Measurements from ENCODE around the gene UBASH3B. TPM values are rescaled to one million over a fixed set of nuclear protein-coding genes. Genes with fewer than 3 reads are reported as not detected.
"Not testable (repeated sequence)": the region's sequence is repeated elsewhere in the genome, so short reads cannot be mapped to it uniquely, and the experiment has no call there.

Gene UBASH3B
- 1 to 10 TPM; 3.4 to 3.5 TPM for total RNA-seq

DNA sequence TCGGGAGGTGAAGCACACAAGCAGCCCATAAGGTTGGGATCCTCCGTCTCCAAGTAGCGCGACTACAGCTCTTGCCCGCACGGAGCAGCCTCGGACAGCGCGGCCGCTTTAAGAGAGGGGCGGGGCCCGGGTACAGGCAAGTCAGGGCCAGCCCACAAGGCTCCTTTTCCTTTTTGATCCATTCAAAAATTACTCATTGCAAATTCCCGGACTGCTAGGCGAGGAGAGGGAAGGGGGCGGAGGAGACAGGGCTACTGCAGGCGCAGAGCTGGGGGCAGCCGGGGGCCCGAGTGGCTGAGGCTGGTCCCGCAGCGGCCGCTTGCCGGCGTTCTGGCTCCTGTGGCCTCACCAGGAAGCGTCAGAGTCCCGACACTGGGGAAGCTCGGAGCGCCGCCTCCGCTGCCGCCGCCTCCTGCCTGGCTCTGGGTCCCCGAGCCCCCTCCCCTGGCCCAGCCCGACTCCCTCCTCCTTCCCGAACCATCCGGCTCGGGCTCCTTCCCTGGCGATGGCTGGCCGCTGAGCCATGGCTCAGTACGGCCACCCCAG is at the start of gene UBASH3B:
Gene UBASH3B, plus strand, starts transcription at position 196 of the 546 bp plus-strand sequence. Its CDS starts 328 bp downstream, at position 524.
- no peaks in the 10 kb centered on the region for H3K9me3 Mint-ChIP-seq
- peak; percentile 86 to 88 for ATAC-seq
- DNase-seq (ENCODE audit: low spot score) = peak; percentile 75
- peak within 1 kb of the TSS; percentile 95 for H3K4me3 Mint-ChIP-seq
- H3K27me3 Mint-ChIP-seq = peaks cover 8 to 10% of the 10 kb centered on the region in 2 donors
- H3K36me3 Mint-ChIP-seq = no peaks in the 10 kb centered on the region
- peak within 1 kb of the TSS; percentile 26 to 81 for H3K27ac Mint-ChIP-seq
- peaks cover 20 to 27% of the 10 kb centered on the region in 2 donors for H3K4me1 Mint-ChIP-seq (ENCODE audit: low read depth in 2 of 2)

DNA sequence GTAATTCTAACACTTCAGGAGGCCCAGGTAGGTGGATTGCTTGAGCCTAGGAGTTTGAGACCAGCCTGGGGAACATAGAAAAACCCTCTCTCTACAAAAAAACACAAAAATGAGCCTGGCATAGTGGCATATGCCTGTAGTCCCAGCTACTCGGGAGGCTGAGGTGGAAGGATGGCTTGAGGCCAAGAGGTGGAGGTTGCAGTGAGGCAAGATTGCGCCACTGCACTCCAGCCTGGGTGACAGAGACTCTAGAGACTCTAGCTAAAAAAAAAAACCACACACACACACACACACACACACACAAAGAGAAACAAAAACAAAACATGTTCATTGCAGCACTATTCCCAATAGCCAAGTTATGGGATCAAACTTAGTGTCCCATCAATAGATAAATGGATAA is 48.4 kb upstream of the UBASH3B start:
- ATAC-seq; H3K4me3 Mint-ChIP-seq; H3K36me3 Mint-ChIP-seq; H3K4me1 Mint-ChIP-seq (ENCODE audit: low read depth in 2 of 2); DNase-seq (ENCODE audit: low spot score); H3K9me3 Mint-ChIP-seq; H3K27ac Mint-ChIP-seq: not testable (repeated sequence)
- peaks cover 8 to 10% of the 10 kb centered on the region in 2 donors for H3K27me3 Mint-ChIP-seq

GRCh38 chr11:122612123-122612824 is 43.2 kb upstream of the UBASH3B start:
- Mint-ChIP-seq H3K36me3 (no peaks in the 10 kb centered on the region), H3K27ac (no peak overlapping the region), H3K9me3 (no peaks in the 10 kb centered on the region), H3K4me3 (no peak overlapping the region), H3K4me1 (ENCODE audit: low read depth in 2 of 2) (no peaks in the 10 kb centered on the region), H3K27me3 (peaks cover 10 to 11% of the 10 kb centered on the region in 2 donors)
- no peak for DNase-seq (ENCODE audit: low spot score)
- no peak for ATAC-seq

DNA sequence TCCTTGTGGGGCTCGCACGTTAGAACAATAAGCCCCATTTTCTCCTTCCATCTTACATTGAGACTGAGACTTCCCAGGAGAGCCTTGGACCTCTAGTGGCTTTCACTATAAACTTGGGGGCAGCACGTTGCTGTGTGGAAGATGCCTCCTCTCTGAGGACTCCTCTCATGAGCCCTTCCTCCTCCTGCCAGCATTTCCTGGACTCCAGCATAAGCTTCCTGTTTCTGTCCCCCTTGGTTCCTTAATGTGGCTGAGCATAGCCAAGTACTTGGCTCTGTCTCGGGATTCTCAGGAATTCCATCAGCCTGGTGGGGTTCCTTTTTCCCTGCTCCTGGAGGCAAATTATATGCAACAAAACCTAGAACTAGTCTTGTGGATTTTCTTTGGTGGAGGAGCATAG is 38.8 kb upstream of the UBASH3B start:
- DNase-seq (ENCODE audit: low spot score) (no peak), ATAC-seq (no peak)
- no peaks in the 10 kb centered on the region for H3K9me3 Mint-ChIP-seq
- no peak overlapping the region for H3K4me3 Mint-ChIP-seq
- H3K27ac Mint-ChIP-seq = no peak overlapping the region
- no peaks in the 10 kb centered on the region for H3K4me1 Mint-ChIP-seq (ENCODE audit: low read depth in 2 of 2)
- H3K27me3 Mint-ChIP-seq = peaks cover 6% of the 10 kb centered on the region in 2 donors
- no peaks in the 10 kb centered on the region for H3K36me3 Mint-ChIP-seq

GRCh38 chr11:122617297-122617696 is 38.2 kb upstream of the UBASH3B start:
- Mint-ChIP-seq H3K36me3 (no peaks in the 10 kb centered on the region), H3K27ac (no peak overlapping the region), H3K4me1 (ENCODE audit: low read depth in 2 of 2) (no peaks in the 10 kb centered on the region), H3K4me3 (no peak overlapping the region), H3K9me3 (no peaks in the 10 kb centered on the region), H3K27me3 (peaks cover 7 to 8% of the 10 kb centered on the region in 2 donors)
- no peak for ATAC-seq
- DNase-seq (ENCODE audit: low spot score) = no peak

- H3K9me3 Mint-ChIP-seq = no peaks in the 10 kb centered on the region
- H3K36me3 Mint-ChIP-seq = no peaks in the 10 kb centered on the region
- DNase-seq (ENCODE audit: low spot score) (no peak), ATAC-seq (no peak)
- H3K27me3 Mint-ChIP-seq = peaks cover 8 to 13% of the 10 kb centered on the region in 2 donors
- no peaks in the 10 kb centered on the region for H3K4me1 Mint-ChIP-seq (ENCODE audit: low read depth in 2 of 2)
- H3K4me3 Mint-ChIP-seq = no peak overlapping the region
- no peak overlapping the region for H3K27ac Mint-ChIP-seq
Observed at GRCh38 chr11:122617926-122618325, 37.6 kb upstream of the UBASH3B start.

DNA sequence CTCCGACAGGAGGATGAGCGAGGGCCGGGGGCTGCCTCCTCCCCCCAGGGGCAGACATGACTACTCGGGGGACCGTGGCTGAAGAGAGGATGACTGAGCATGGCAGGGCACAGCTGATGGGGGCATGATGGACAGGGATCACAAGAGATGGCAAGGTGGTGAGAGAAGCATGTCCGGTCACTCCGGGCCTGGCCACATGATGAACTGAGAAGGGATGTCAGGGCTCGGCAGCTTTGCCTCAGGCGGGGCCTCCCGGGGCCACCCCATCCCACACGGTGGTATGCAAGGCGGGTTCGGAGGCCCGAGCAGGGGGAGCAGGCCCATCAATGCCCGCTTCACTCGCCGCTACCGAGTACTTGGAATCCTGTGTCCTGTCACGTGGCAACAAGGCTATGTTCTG is 36.6 kb upstream of the UBASH3B start:
- Mint-ChIP-seq H3K36me3 (no peaks in the 10 kb centered on the region), H3K9me3 (no peaks in the 10 kb centered on the region), H3K4me1 (ENCODE audit: low read depth in 2 of 2) (no peaks in the 10 kb centered on the region), H3K27ac (no peak overlapping the region), H3K4me3 (no peak overlapping the region), H3K27me3 (peaks cover 11 to 13% of the 10 kb centered on the region in 2 donors)
- ATAC-seq = no peak
- DNase-seq (ENCODE audit: low spot score) = no peak

- no peak overlapping the region for H3K4me3 Mint-ChIP-seq
- no peak overlapping the region for H3K27ac Mint-ChIP-seq
- no peak for DNase-seq (ENCODE audit: low spot score)
- H3K27me3 Mint-ChIP-seq = peaks cover 12 to 13% of the 10 kb centered on the region in 2 donors
- H3K36me3 Mint-ChIP-seq = no peaks in the 10 kb centered on the region
- H3K9me3 Mint-ChIP-seq = no peaks in the 10 kb centered on the region
- no peaks in the 10 kb centered on the region for H3K4me1 Mint-ChIP-seq (ENCODE audit: low read depth in 2 of 2)
- no peak for ATAC-seq
Observed at GRCh38 chr11:122619757-122620156, 35.8 kb upstream of the UBASH3B start.

DNA sequence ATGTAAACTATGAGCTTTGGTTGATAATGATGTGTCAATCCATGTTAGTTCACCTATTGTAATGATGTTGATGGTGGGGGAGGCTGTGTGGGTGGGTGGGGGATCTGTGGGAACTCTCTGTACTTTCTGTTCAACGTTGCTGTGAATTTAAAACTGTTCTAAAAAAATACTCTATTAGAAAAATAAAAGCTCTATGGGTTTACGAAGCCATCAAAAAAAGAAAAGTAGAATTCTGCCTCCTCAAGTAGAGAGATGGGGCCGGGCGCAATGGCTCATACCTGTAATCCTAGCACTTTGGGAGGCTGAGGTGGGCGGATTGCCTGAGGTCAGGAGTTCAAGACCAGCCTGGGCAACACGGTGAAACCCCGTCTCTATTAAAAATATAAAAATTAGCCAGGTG is 30.0 kb upstream of the UBASH3B start:
- ATAC-seq; H3K4me3 Mint-ChIP-seq; H3K9me3 Mint-ChIP-seq; DNase-seq (ENCODE audit: low spot score); H3K4me1 Mint-ChIP-seq (ENCODE audit: low read depth in 2 of 2); H3K27ac Mint-ChIP-seq; H3K27me3 Mint-ChIP-seq; H3K36me3 Mint-ChIP-seq: not testable (repeated sequence)

- no peak for DNase-seq (ENCODE audit: low spot score)
- Mint-ChIP-seq H3K36me3 (no peaks in the 10 kb centered on the region), H3K27me3 (peaks cover 7 to 8% of the 10 kb centered on the region in 2 donors), H3K9me3 (no peaks in the 10 kb centered on the region), H3K4me1 (ENCODE audit: low read depth in 2 of 2) (peaks cover 0 to 4% of the 10 kb centered on the region in 2 donors), H3K27ac (no peak overlapping the region), H3K4me3 (no peak overlapping the region)
- no peak for ATAC-seq
Observed at GRCh38 chr11:122625976-122626665, 29.4 kb upstream of the UBASH3B start.

DNA sequence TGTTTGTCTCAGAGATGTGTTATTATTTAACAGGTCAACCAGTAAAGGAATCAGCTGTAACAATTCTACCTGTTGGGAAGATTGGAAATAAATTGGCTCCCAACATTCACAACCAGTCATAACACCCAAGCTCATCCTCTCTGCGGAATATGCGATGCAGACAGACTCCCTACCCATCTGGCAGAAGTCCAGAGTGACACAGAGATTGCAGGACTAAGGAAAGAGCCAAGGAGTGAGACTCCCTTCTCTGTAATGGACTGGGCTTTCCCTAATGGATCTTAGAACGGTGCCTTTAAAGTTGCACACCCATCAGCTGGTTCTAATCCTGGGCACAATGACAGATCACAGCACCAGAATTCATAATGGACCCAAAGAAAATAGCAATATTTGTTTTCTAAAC is 27.8 kb upstream of the UBASH3B start:
- H3K36me3 Mint-ChIP-seq = no peaks in the 10 kb centered on the region

GRCh38 chr11:122628810-122629555 is 26.5 kb upstream of the UBASH3B start:
- no peak overlapping the region for H3K27ac Mint-ChIP-seq

More for the DNA sequence above, 27.8 kb upstream of the UBASH3B start:
- Mint-ChIP-seq H3K4me3 (no peak overlapping the region), H3K27me3 (peaks cover 2 to 6% of the 10 kb centered on the region in 2 donors), H3K4me1 (ENCODE audit: low read depth in 2 of 2) (peaks cover 0 to 4% of the 10 kb centered on the region in 2 donors), H3K9me3 (no peaks in the 10 kb centered on the region), H3K27ac (no peak overlapping the region)
- DNase-seq (ENCODE audit: low spot score) (no peak), ATAC-seq (no peak)

GRCh38 chr11:122632181-122632824 is 23.2 kb upstream of the UBASH3B start:
- Mint-ChIP-seq H3K27me3 (peaks cover 0 to 2% of the 10 kb centered on the region in 2 donors), H3K4me1 (ENCODE audit: low read depth in 2 of 2) (peaks cover 0 to 4% of the 10 kb centered on the region in 2 donors), H3K27ac (no peak overlapping the region), H3K9me3 (no peaks in the 10 kb centered on the region), H3K4me3 (no peak overlapping the region), H3K36me3 (no peaks in the 10 kb centered on the region)
- ATAC-seq (no peak), DNase-seq (ENCODE audit: low spot score) (no peak)

More at GRCh38 chr11:122628810-122629555, 26.5 kb upstream of the UBASH3B start:
- Mint-ChIP-seq H3K9me3 (no peaks in the 10 kb centered on the region), H3K36me3 (no peaks in the 10 kb centered on the region), H3K27me3 (peaks cover 0 to 3% of the 10 kb centered on the region in 2 donors), H3K4me3 (no peak overlapping the region), H3K4me1 (ENCODE audit: low read depth in 2 of 2) (peaks cover 0 to 4% of the 10 kb centered on the region in 2 donors)
- peak in 1 of 2 donors; percentile 78 for ATAC-seq
- no peak for DNase-seq (ENCODE audit: low spot score)

Data from natural killer cell treated with Interleukin-12 subunit alpha and Interleukin-12 subunit beta and Interleukin-15 and Interleukin-18, amount 100 ng/mL, for 72 hours (primary cell).